HG03280 (cell line): Measurements from ENCODE around the gene CRABP2.

Experiments
- ATAC-seq: cut with Tn5 transposase; IDR thresholded peaks from one replicate; pipeline ENCODE4 v1.9.1; 2021; ENCODE audit warnings: mild to moderate bottlenecking, moderate library complexity; ENCODE audit not compliant: unreplicated experiment

CRABP2 gene

GRCh38 chr1:156656806-156657740 lies 48.3 kb downstream of the CRABP2 start:
- ATAC-seq = no peak

DNA sequence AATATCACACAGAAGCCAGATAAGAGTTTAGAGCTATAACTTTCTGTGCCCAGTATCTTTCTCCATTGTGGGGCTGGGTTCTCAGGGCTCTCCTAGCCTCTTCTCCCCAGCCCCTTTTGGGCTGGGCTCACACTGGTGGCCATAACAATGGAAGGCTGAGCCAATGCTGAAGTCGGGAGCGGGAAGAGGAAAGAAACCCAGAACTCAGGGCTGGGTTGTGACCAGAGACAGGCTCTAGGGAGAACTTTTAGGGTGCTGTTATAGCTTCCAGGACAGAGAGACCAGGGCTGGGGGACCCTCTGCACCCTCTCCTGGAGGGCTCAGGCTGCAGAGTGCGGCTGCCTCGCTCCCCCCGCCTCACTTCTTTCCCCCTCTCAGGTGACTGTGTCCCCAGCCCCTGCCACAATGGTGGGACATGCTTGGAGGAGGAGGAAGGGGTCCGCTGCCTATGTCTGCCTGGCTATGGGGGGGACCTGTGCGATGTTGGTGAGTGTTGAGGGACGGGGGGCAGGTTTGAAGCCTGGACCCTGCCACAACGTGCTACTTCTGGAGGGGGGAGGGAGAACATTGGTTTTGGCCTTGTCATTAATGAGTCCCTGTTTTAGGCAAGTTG lies 49.4 kb downstream of the CRABP2 start:
- no peak for ATAC-seq

- ATAC-seq = no peak
Measured at GRCh38 chr1:156655151-156655903, 50.1 kb downstream of the CRABP2 start.

DNA sequence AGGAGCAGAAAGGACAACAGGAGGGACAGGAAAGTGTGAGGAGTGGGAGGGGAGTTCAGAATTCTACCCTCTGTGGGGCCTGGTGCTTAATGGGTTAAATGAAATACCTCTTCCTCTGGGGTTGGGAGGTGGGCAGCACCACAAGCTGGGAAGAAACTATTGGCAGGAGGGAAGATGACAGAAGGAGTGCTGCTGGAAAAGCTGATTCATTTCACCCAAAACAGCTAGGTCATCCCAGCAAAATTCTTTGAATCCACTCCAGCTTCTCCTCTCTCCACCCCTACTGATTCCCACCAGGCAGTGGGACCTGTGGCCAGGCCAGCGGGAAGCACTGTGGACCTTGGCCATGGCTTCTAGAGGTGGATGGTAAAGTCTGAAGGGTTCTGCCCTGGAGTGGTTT lies 50.7 kb downstream of the CRABP2 start:
- no peak for ATAC-seq

- ATAC-seq = no peak
Measured at GRCh38 chr1:156652992-156653355, 52.4 kb downstream of the CRABP2 start.

- ATAC-seq = no peak
Measured at GRCh38 chr1:156652131-156652991, 53.0 kb downstream of the CRABP2 start.
